Stimulated activated naive B cell treated with anti-CD40 and anti-IgM and Interleukin-4, amounts not matched to agents 10 μg/mL and 1 μg/mL and 100 μg/mL, for 72 hours (primary cell): ENCODE data around the gene OR51M1.
A peak's percentile ranks its signal among the peaks of the same experiment; 100 is the strongest.
"Not testable (repeated sequence)": the region's sequence is repeated elsewhere in the genome, so short reads cannot be mapped to it uniquely, and the experiment has no call there.

ENCODE experiments used
- ATAC-seq, 2 donors: fragments of 150-1000 bp; cut with Tn5 transposase; replicated peaks; 2 replicates each; pipeline ENCODE4 v1.10.0; 2021; ENCODE audit warnings: moderate library complexity in 1 of 2
- DNase-seq: peaks from one replicate; pipeline ENCODE4 v3.0.0; 2021
- H3K27ac Mint-ChIP-seq: one replicate; pipeline ENCODE4 v1.8.0; 2022; ENCODE audit warnings: mild to moderate bottlenecking, mixed read lengths
- H3K27me3 Mint-ChIP-seq, 2 donors: one replicate each; pipeline ENCODE4 v1.8.0; 2022; ENCODE audit warnings: mixed read lengths in 2 of 2
- H3K36me3 Mint-ChIP-seq, 2 donors: one replicate each; pipeline ENCODE4 v1.8.0; 2022; ENCODE audit warnings: mixed read lengths in 2 of 2, mild to moderate bottlenecking in 1 of 2
- H3K4me1 Mint-ChIP-seq, 2 donors: one replicate each; pipeline ENCODE4 v1.8.0; 2022; ENCODE audit warnings: mixed read lengths in 2 of 2, mild to moderate bottlenecking in 1 of 2
- H3K4me3 Mint-ChIP-seq, 2 donors: one replicate each; pipeline ENCODE4 v1.8.0; 2022; ENCODE audit warnings: mild to moderate bottlenecking in 2 of 2, mixed read lengths in 2 of 2, moderate library complexity in 1 of 2
- H3K9me3 Mint-ChIP-seq, 2 donors: one replicate each; pipeline ENCODE4 v1.8.0; 2022; ENCODE audit warnings: mixed read lengths in 2 of 2, mild to moderate bottlenecking in 1 of 2

Gene OR51M1, protein sequence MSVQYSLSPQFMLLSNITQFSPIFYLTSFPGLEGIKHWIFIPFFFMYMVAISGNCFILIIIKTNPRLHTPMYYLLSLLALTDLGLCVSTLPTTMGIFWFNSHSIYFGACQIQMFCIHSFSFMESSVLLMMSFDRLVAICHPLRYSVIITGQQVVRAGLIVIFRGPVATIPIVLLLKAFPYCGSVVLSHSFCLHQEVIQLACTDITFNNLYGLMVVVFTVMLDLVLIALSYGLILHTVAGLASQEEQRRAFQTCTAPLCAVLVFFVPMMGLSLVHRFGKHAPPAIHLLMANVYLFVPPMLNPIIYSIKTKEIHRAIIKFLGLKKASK

DNA sequence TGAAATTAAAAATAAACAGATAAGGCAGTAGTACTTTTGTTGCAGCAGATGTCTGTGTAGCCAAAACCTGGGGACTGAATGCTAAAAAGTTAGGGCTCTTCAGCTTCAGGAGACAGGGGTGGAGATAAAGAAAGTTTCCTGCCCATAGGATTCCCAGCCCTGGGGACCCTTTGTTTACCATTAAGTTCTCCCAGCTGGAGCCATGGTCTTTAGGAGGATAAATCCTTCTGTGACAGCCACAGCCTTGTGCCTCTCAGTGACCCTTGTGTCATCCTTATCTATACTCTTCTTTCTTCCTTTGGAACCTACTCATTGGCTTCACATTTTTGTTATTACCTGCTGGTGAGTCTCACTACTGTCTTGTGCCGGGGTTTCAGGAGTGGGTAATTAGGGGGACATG lies at the start of gene OR51M1:
Gene OR51M1, plus strand, starts transcription at position 237 of the 400 bp plus-strand sequence. CDS start 5,587 bp downstream, outside the sequence.
- H3K36me3 Mint-ChIP-seq, result no peaks in the 10 kb centered on the region
- H3K27me3 Mint-ChIP-seq, result peaks cover 3 to 10% of the 10 kb centered on the region in 2 donors
- no peak within 1 kb of the TSS for H3K27ac Mint-ChIP-seq
- H3K4me3 Mint-ChIP-seq, result no peak within 1 kb of the TSS
- no peaks in the 10 kb centered on the region for H3K9me3 Mint-ChIP-seq
- H3K4me1 Mint-ChIP-seq, result no peaks in the 10 kb centered on the region
- ATAC-seq (no peak), DNase-seq (no peak)

DNA sequence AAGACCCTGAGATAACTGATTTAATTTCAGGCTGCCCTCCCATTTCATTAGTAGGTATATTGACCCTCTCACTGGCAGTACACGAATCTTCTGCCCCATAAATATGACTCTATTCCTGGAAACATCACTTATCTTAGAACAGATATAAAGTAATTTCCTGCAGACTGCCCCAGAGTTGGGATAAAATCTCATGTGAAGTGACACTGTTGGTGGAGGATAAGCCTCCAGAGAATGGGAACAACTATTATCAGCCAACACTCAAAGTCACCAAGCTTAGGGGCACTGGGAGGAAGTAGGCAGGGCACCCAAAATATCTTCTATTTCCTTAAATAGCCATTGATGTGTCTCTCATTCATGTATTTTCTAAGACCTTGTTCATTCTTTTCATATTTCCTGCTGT lies 48.4 kb upstream of the OR51M1 start:
- no peak overlapping the region for H3K27ac Mint-ChIP-seq
- ATAC-seq (no peak), DNase-seq (no peak)
- no peaks in the 10 kb centered on the region for H3K9me3 Mint-ChIP-seq
- H3K36me3 Mint-ChIP-seq, result no peaks in the 10 kb centered on the region
- no peak overlapping the region for H3K4me3 Mint-ChIP-seq
- H3K4me1 Mint-ChIP-seq, result no peaks in the 10 kb centered on the region
- H3K27me3 Mint-ChIP-seq, result no peaks in the 10 kb centered on the region

DNA sequence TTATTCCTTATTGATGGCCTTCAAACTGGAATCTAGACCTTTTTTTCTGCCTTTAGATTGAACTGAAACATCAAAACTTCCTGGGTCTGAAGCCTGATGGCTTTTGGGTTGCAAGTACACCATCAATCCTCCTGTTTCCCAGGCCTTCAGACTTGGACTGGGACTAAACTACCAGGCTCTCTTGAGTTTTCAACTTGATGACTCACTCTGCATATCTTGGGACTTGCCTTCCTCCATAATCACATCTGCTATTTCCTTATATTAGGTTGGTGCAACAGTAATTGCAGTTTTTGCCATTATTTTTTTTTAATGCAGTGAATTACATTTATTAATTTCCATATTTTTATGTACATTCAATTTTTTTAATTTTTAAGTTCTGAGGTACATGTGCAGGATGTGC lies 47.3 kb upstream of the OR51M1 start:
- DNase-seq (no peak), ATAC-seq (no peak)
- Mint-ChIP-seq H3K36me3 (no peaks in the 10 kb centered on the region), H3K27me3 (no peaks in the 10 kb centered on the region), H3K4me1 (no peaks in the 10 kb centered on the region), H3K9me3 (no peaks in the 10 kb centered on the region), H3K4me3 (no peak overlapping the region), H3K27ac (no peak overlapping the region)

DNA sequence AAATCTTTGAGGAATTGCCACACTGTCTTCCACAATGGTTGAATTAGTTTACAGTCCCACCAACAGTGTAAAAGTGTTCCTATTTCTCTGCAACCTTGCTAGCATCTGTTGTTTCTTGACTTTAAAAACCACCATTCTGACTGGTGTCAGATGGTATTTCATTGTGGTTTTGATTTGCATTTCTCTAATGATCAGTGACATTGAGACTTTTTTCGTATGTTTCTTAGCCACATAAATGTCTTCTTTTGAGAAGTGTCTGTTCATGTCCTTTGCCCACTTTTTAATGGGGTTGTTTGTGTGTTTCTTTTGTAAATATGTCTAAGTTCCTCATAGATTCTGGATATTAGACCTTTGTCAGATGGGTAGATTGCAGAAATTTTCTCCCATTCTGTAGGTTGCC lies 46.4 kb upstream of the OR51M1 start:
- ATAC-seq, H3K4me3 Mint-ChIP-seq, H3K27me3 Mint-ChIP-seq, DNase-seq, H3K9me3 Mint-ChIP-seq, H3K4me1 Mint-ChIP-seq, H3K27ac Mint-ChIP-seq, H3K36me3 Mint-ChIP-seq: not testable (repeated sequence)

DNA sequence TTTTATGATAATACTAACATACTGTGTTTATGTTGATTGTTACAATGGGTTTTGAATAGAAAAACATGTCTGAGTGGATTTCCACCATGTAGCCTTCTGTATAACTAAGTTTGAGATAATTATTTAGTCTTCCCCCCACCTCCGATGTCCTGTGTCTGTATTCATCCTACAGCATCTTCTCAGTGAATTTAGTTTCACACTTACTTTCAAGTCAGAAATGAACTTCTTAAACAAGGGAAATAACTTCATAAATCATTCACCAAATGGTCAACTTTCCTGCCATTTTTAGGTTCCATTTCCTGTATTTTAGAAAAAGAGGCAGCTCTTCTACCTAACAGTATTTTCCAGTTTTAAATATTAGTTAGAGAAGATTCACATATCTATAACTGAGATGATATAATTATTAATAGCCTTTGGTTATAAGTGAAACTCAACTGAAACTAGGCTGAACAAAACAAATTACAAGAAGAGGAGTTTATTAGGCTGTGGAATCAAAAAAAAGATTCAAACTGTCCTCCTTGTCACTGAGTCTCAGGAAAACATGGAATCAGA lies 43.8 kb upstream of the OR51M1 start:
- ATAC-seq, result no peak

DNA sequence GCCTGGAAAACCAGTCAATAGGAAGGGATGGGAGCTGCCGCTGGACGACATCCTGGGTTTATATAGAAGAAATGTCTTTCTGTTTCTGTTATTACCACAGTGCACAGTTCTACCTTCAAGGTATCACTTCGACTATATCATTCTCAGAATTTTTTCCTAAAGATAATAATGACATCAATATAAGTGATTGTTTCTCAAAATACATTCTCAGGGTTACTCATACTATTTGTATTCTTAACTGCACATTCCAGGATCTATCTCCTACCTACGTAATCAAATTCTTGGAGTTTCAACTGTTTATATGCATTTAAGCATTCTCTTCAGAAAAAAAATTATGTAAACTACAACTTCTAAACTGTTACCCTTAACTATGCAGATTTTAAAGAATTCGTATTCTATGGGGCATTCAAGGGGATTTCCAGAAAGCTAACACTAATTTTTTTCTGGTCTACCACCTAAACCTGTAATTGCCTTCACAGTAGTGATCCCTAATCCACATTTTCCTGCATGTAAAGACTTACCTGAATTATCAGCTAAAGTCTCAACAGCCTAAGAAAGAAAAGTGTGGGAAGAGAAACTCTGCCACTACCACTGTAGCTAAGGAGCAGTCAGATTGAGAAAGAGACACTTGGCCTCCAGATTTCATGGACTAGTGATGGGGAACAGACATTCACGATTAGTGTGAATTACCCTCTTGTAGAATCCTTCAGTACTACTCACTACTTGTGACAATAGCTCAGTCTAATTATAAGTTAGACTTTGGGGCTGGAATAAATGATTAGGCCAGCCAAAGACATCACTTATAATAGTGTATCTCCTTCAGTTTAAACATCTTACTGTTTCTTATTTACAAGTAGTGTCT lies 39.9 kb upstream of the OR51M1 start, which contains the start of gene OR51B5:
Gene OR51B5, minus strand, starts transcription at position 51 of the 862 bp plus-strand sequence. Its CDS starts 0 bp downstream, at position 51.
- no peaks in the 10 kb centered on the region for H3K4me1 Mint-ChIP-seq
- H3K4me3 Mint-ChIP-seq, result no peak within 1 kb of the TSS

More for the DNA sequence above, 43.8 kb upstream of the OR51M1 start:
- Mint-ChIP-seq H3K9me3 (no peaks in the 10 kb centered on the region), H3K4me1 (no peaks in the 10 kb centered on the region), H3K4me3 (no peak overlapping the region), H3K27ac (no peak overlapping the region), H3K27me3 (no peaks in the 10 kb centered on the region), H3K36me3 (no peaks in the 10 kb centered on the region)
- no peak for DNase-seq

DNA sequence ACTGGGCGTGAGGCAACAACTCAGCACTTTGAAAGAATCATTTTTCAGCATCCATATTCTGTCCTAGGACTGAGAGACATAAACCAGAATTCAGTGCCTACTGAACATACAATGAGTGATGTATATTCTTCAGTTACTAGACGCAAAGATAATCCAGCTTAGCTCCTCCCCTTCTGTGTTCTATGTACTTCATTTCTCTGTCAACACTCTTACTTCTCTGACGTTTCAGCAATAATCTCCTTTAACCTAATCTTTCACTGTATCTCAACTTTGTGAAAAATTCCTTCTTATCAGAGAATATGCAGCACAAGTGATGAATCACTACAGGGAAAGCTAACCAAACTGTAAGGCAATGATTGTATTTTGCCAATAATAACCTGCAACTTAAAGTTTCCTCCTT lies 37.8 kb upstream of the OR51M1 start:
- H3K9me3 Mint-ChIP-seq, result peaks cover 0 to 2% of the 10 kb centered on the region in 2 donors
- H3K36me3 Mint-ChIP-seq, result no peaks in the 10 kb centered on the region
- no peak overlapping the region for H3K27ac Mint-ChIP-seq
- H3K27me3 Mint-ChIP-seq, result peaks cover 4 to 12% of the 10 kb centered on the region in 2 donors
- no peaks in the 10 kb centered on the region for H3K4me1 Mint-ChIP-seq
- DNase-seq (no peak), ATAC-seq (no peak)
- H3K4me3 Mint-ChIP-seq, result no peak overlapping the region

More for the DNA sequence above, 39.9 kb upstream of the OR51M1 start, which contains the start of gene OR51B5:
- Mint-ChIP-seq H3K27ac (no peak within 1 kb of the TSS), H3K9me3 (peaks cover 0 to 2% of the 10 kb centered on the region in 2 donors), H3K36me3 (no peaks in the 10 kb centered on the region), H3K27me3 (peaks cover 4 to 10% of the 10 kb centered on the region in 2 donors)
- peak in 1 of 2 donors; percentile 65 for ATAC-seq
- DNase-seq, result no peak

DNA sequence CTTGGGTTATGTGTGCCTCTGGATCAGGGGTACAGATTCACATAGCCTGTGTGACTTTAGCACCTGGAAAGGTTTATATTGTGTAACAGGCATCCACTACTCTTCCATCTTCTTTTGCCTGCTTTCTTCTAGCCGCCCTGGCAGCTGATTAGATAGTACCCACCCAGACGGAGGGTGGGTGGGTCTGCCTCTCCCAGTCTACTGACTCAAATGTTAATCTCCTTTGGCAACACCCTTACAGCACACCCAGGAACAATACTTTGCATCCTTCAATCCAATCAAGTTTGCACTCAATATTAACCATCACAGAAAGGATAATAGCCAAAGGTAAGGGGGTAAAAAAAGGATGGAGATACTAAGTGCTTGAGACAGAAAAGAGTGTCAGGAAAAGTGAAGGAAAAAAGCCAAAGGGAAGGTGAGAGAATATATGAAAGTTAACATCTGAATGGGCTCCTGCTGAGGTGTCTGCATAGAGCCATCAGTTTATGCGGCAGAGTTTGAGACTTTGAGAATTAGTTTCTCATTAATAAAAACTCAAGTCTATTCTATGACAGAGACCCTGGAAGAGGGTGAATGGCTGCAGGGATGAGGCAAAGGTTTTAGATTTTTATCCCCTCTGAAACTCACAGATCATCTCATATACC lies 34.9 kb upstream of the OR51M1 start:
- DNase-seq (no peak), ATAC-seq (no peak)
- H3K9me3 Mint-ChIP-seq, result peaks cover 0 to 2% of the 10 kb centered on the region in 2 donors
- no peak overlapping the region for H3K4me3 Mint-ChIP-seq
- H3K27me3 Mint-ChIP-seq, result peaks cover 4 to 12% of the 10 kb centered on the region in 2 donors
- H3K4me1 Mint-ChIP-seq, result no peaks in the 10 kb centered on the region
- H3K27ac Mint-ChIP-seq, result no peak overlapping the region
- no peaks in the 10 kb centered on the region for H3K36me3 Mint-ChIP-seq

DNA sequence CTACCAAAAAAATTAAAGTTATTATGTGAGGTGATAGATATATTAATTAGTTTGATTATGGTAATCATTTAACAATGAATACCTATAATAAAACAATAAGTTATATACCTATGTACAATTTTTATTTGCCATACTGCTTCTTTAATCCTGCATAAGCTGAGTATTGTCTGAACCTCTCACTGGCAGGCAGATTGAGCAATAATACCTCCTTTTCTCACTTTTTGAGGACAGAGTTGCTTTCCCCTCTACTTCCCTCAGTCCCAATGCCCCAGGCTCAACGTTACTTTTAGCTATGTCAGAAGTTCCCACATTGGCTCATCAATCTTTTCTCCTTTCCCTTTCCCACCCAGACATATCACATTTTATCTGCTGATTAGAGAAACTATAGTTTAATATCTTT lies 34.1 kb upstream of the OR51M1 start:
- DNase-seq (no peak), ATAC-seq (no peak)
- peaks cover 0 to 2% of the 10 kb centered on the region in 2 donors for H3K9me3 Mint-ChIP-seq
- no peak overlapping the region for H3K4me3 Mint-ChIP-seq
- H3K4me1 Mint-ChIP-seq, result no peaks in the 10 kb centered on the region
- H3K27ac Mint-ChIP-seq, result no peak overlapping the region
- H3K36me3 Mint-ChIP-seq, result no peaks in the 10 kb centered on the region
- H3K27me3 Mint-ChIP-seq, result peaks cover 4 to 12% of the 10 kb centered on the region in 2 donors

DNA sequence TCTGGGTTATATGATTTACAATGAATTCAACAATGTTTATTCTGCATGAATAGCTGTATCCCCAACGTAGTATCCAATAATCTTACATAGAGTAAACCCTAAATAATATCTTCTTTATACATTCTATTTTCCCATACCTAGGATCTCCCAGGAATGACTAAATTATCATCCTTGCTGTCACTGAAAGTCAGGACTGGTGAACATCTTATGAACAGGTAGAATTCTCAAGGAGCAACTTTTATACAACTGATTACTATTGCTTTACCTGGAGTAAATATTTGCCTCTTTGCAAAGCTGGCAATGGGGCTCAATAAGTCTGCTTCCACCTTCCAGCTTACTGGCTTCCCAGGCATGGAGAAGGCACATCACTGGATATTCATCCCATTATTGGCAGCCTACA lies 32.4 kb upstream of the OR51M1 start, which contains the start of gene OR51B6:
Gene OR51B6, plus strand, starts transcription at position 301 of the 400 bp plus-strand sequence. Its CDS starts 0 bp downstream, at position 301.
- no peak within 1 kb of the TSS for H3K27ac Mint-ChIP-seq
- ATAC-seq (no peak), DNase-seq (no peak)
- peaks cover 0 to 2% of the 10 kb centered on the region in 2 donors for H3K9me3 Mint-ChIP-seq
- no peaks in the 10 kb centered on the region for H3K4me1 Mint-ChIP-seq
- no peaks in the 10 kb centered on the region for H3K36me3 Mint-ChIP-seq
- H3K27me3 Mint-ChIP-seq, result peaks cover 4 to 12% of the 10 kb centered on the region in 2 donors
- no peak within 1 kb of the TSS for H3K4me3 Mint-ChIP-seq

DNA sequence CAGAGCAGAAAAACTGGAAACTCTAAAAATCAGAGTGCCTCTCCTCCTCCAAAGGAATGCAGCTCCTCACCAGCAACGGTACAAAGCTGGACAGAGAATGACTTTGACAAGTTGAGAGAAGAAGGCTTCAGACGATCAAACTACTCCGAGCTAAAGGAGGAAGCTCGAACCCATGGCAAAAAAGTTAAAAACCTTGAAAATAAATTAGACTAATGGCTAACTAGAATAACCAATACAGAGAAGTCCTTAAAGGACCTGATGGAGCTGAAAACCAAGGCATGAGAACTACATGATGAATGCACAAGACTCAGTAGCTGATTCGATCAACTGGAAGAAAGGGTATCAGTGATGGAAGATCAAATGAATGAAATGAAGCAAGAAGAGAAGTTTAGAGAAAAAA lies 27.6 kb upstream of the OR51M1 start:
- H3K27me3 Mint-ChIP-seq, H3K36me3 Mint-ChIP-seq, DNase-seq, H3K27ac Mint-ChIP-seq, ATAC-seq, H3K4me3 Mint-ChIP-seq, H3K4me1 Mint-ChIP-seq, H3K9me3 Mint-ChIP-seq: not testable (repeated sequence)

DNA sequence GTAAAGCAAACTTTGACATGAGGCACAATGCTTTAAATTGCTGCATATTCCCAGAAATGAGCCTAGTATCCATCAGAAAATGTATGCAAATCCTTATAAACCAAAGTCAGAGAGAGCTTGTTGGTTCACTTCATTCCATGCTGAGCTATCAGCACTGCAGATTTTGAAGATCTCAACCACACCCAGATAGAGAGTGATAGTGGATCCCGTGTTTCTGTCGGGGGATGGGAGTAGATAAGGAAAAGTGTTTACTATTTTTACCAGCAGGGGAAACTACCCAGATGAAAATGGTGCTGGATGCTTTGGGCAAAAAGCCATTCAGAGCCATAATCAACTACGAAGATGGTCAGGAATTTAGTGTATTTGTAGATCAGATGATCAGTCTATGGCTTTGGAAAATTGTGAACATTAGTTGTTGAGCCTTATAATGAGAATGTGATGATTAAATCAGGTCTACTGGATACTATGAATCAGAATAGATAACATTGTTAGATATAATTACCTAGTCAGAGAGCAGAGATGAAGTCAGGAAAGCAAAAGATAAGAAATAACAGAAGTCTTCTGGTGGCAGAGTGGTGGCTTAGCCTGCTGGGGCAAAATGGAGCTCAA lies 21.5 kb upstream of the OR51M1 start:
- no peak overlapping the region for H3K27ac Mint-ChIP-seq
- H3K9me3 Mint-ChIP-seq, result peaks cover 0 to 6% of the 10 kb centered on the region in 2 donors
- H3K27me3 Mint-ChIP-seq, result peaks cover 7 to 18% of the 10 kb centered on the region in 2 donors
- no peaks in the 10 kb centered on the region for H3K4me1 Mint-ChIP-seq
- no peak overlapping the region for H3K4me3 Mint-ChIP-seq
- H3K36me3 Mint-ChIP-seq, result no peaks in the 10 kb centered on the region
- DNase-seq, result no peak
- ATAC-seq, result no peak

DNA sequence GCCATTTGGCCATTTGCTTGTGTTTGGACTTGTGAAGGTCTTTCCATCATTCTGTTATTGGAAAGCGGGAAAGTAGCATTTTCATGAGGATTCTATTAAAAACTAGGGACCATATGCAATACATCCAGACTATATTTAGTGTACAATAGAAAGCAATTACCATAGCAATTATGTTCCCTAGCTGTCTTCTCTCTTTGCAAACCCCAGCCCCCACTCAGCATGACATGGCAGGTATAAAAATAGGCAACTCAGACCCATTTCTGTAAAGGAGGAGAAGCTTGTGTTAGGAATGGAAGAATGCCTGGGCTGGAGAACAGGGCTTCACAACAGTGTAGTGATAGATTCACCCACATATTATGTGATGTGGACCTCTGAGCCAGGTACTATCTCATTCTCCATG lies 19.9 kb upstream of the OR51M1 start:
- ATAC-seq (no peak), DNase-seq (no peak)
- no peaks in the 10 kb centered on the region for H3K4me1 Mint-ChIP-seq
- no peaks in the 10 kb centered on the region for H3K36me3 Mint-ChIP-seq
- H3K27ac Mint-ChIP-seq, result no peak overlapping the region
- H3K27me3 Mint-ChIP-seq, result peaks cover 7 to 10% of the 10 kb centered on the region in 2 donors
- H3K9me3 Mint-ChIP-seq, result peaks cover 0 to 4% of the 10 kb centered on the region in 2 donors
- no peak overlapping the region for H3K4me3 Mint-ChIP-seq
